GM19397 (cell line): ENCODE results near the gene FSD2.
"Not testable (repeated sequence)": the region's sequence is repeated elsewhere in the genome, so short reads cannot be mapped to it uniquely, and the experiment has no call there.

Experiments
- ATAC-seq: cut with Tn5 transposase; IDR thresholded peaks from one replicate; pipeline ENCODE4 v1.9.1; 2021; ENCODE audit warnings: mild to moderate bottlenecking, moderate library complexity; ENCODE audit not compliant: unreplicated experiment

The FSD2 gene

GRCh38 chr15:82742134-82742533, 63.7 kb downstream of the FSD2 start:
- no peak for ATAC-seq

- no peak for ATAC-seq
Measured at GRCh38 chr15:82739086-82739485, 66.8 kb downstream of the FSD2 start.

GRCh38 chr15:82737975-82738374, 67.9 kb downstream of the FSD2 start:
- ATAC-seq: no peak

GRCh38 chr15:82731527-82731926, 74.3 kb downstream of the FSD2 start:
- ATAC-seq: no peak

GRCh38 chr15:82730022-82730530, 75.8 kb downstream of the FSD2 start:
- no peak for ATAC-seq

GRCh38 chr15:82726816-82727215, 79.1 kb downstream of the FSD2 start:
- ATAC-seq: no peak

GRCh38 chr15:82715003-82715402, 90.9 kb downstream of the FSD2 start:
- no peak for ATAC-seq

- no peak for ATAC-seq
Measured at GRCh38 chr15:82714016-82714415, 91.9 kb downstream of the FSD2 start.

GRCh38 chr15:82712036-82712435, 93.8 kb downstream of the FSD2 start:
- no peak for ATAC-seq

- no peak for ATAC-seq
Measured at GRCh38 chr15:82710926-82711490, 94.9 kb downstream of the FSD2 start.

- no peak for ATAC-seq
Measured at GRCh38 chr15:82710208-82710555, 95.7 kb downstream of the FSD2 start.

- ATAC-seq: peak; percentile 94
Measured at GRCh38 chr15:82709421-82710207, 96.3 kb downstream of the FSD2 start, which contains the start of gene AP3B2. Gene AP3B2, minus strand, starts transcription at chr15:82709875. Its CDS starts 169 bp downstream, at chr15:82709706.

GRCh38 chr15:82709081-82709420, 96.8 kb downstream of the FSD2 start:
- ATAC-seq: no peak

GRCh38 chr15:82705856-82706255, 100.0 kb downstream of the FSD2 start:
- ATAC-seq: not testable (repeated sequence)
